Ovary (tissue), 9 donors: ENCODE data around the gene PRPF19. TPM values are rescaled to one million over a fixed set of nuclear protein-coding genes. Genes with fewer than 3 reads are reported as not detected.
A peak's percentile ranks its signal among the peaks of the same experiment; 100 is the strongest.

Source experiments
- DNase-seq, 5 donors: peaks; one replicate each; pipeline ENCODE4 v3.0.0-alpha.2; 2019 to 2020
- H3K27ac ChIP-seq, 2 donors: fragments of 200-600 bp; one replicate each; pipeline versions ENCODE4 v1.5.1 to v1.8.0; 2019 to 2022
- H3K27me3 ChIP-seq: fragments of 200-600 bp; one replicate; pipeline ENCODE4 v1.8.0; 2022
- H3K36me3 ChIP-seq: fragments of 200-600 bp; sonication (generic); one replicate; pipeline ENCODE4 v1.5.1; 2019
- H3K4me1 ChIP-seq: one replicate; pipeline ENCODE4 v1.8.1; 2013; ENCODE audit warnings: mild to moderate bottlenecking, moderate library complexity; ENCODE audit not compliant: insufficient read depth
- H3K4me3 ChIP-seq: fragments of 200-600 bp; sonication (generic); one replicate; pipeline ENCODE4 v1.5.1; 2017
- H3K9me3 ChIP-seq, 2 donors: fragments of 200-600 bp in 1 of 2; sonication (generic) in 1 of 2; one replicate each; pipeline versions ENCODE4 v1.5.1 to v1.8.1; 2013 to 2019; ENCODE audit warnings: mild to moderate bottlenecking in 1 of 2, moderate library complexity in 1 of 2
- EP300 ChIP-seq: sonication (generic); formaldehyde crosslinking; IDR thresholded peaks from one replicate; pipeline ENCODE4 v1.6.1; 2017; ENCODE audit warnings: antibody characterized with exemption
- POLR2A ChIP-seq: fragments of 450-650 bp; IDR thresholded peaks from one replicate; pipeline ENCODE4 v1.6.1; 2017; ENCODE audit warnings: antibody characterized with exemption, mild to moderate bottlenecking, moderate library complexity
- WGBS, 3 donors: extraction: QIAGEN DNeasy Blood & Tissue Kit in 1 of 3; methylation state at CpG; one replicate each; pipeline versions ENCODE4 v1.1.5 to v1.1.7; 2013 to 2017; 5-methylcytosine and 5-hydroxymethylcytosine counted together
- intact Hi-C, 4 donors: fragments of 100-400 bp; cut with DNase I; formaldehyde crosslinking; loops; one replicate each; pipeline versions ENCODE4 v1.11.0 to v1.15.1; 2022 to 2023
- polyA plus RNA-seq, 2 donors: library from polyadenylated mRNA; stranded (reverse); fragments of 200-250 nt in 1 of 2; fragments of 350-450 nt in 1 of 2; fragmentation: Illumina TruSeq in 1 of 2; extraction: RNeasy Lipid Tissue Mini Kit (QIAGEN cat#74804) in 1 of 2; gene quantifications; one replicate each; pipeline ENCODE4 v1.2.3, GENCODE V29; 2013 to 2014
- total RNA-seq, 7 donors: library from RNA; depleted of rRNA in 2 of 7; stranded (reverse); fragments of >200 nt in 2 of 7; fragmentation: NEBNext Ultra II Directional in 3 of 7; extraction: Animal tissue kit (Norgen Biotek cat#: 25700) in 3 of 7; gene quantifications; one replicate each; pipeline versions ENCODE4 v1.1.0 to v1.2.4, GENCODE V29; 2016 to 2023
- TF ChIP-seq, protein P1 (sequence below), 3 donors: fragments of 450-650 bp in 2 of 3; fragments of 200-600 bp in 1 of 3; IDR thresholded peaks; one replicate each; pipeline versions ENCODE4 v1.5.1 to v1.8.0; 2016 to 2022; ENCODE audit warnings: antibody characterized with exemption in 3 of 3, mild to moderate bottlenecking in 1 of 3
- donor health status: DM: no; HTN: no; CAD: no; lungs with moderate emphysema.
- donor health status: DM: no; HTN: no; CAD: no.
- donor health status: Bipolar disorder and iron deficiency.
- donor health status: DM: yes; HTN: yes; CAD: no.
- donor health status: DM: no; HTN: no; CAD: no.
- donor health status: DM: yes; HTN: yes; CAD: no.

The PRPF19 gene
- total and polyA plus RNA-seq, 9 donors, result 44.1 to 109 (median 91.6) TPM

DNA sequence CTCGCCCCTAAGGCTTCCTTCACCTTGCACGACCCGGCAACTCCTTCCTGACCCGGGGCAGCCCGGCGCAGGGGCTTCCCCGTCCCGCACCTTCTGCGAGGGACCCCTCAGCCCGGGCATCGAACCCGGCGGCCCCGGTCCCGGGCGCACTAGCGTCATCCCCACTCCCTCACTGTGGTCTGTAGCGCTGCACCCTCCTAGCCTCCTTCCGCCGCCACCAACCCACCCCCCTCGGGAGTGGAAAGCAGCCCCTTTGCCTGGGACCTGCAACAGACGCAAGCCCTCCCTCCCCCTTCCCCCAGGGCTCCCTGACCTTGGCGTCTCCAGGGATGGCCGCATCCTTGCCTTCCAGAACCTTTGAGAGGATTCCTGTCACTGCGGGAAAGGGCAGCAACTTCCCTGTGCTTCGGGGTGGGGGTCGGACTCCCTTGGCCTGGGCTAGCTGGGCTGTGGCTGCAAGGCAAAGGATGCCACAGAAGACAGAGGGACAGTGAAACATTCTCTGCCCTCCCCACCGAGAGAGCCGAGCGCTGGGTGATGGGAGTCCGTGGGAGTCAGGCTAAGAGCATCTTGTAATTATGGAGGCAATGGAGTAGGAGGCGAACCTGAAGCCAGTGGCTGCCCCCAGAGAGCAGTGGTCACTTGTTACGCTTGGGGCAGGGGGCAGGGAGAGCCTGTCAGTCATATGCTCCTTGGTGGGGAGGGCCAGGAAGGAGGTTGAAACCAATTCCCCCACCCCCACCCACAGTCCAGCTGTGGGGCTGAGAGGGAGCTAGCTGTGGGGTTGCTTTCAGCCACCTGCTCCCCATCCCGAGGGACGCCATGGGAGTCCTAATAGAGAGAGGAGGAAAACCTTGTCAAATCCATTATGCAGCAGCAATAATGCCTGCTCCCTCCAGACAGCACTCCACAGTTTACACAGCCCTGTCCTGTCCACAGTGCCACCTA is 18.8 kb upstream of the PRPF19 start:
- Histone ChIP-seq H3K9me3 (no peaks in the 10 kb centered on the region), H3K27ac (peak overlapping the region in 1 of 2 donors; percentile 18), H3K4me1 (peaks cover 8% of the 10 kb centered on the region), H3K36me3 (no peaks in the 10 kb centered on the region), H3K27me3 (no peaks in the 10 kb centered on the region), H3K4me3 (peak overlapping the region; percentile 48)
- 4 to 6% (median 5%) methylated on average over 35 of the region's 35 CpGs for WGBS, 3 donors
- peak in 1 of 5 donors; percentile 49 for DNase-seq
- intact Hi-C loops, result no loop called here
- TF ChIP-seq EP300 (no peak), POLR2A (no peak)
- TF ChIP-seq, protein P1, sequence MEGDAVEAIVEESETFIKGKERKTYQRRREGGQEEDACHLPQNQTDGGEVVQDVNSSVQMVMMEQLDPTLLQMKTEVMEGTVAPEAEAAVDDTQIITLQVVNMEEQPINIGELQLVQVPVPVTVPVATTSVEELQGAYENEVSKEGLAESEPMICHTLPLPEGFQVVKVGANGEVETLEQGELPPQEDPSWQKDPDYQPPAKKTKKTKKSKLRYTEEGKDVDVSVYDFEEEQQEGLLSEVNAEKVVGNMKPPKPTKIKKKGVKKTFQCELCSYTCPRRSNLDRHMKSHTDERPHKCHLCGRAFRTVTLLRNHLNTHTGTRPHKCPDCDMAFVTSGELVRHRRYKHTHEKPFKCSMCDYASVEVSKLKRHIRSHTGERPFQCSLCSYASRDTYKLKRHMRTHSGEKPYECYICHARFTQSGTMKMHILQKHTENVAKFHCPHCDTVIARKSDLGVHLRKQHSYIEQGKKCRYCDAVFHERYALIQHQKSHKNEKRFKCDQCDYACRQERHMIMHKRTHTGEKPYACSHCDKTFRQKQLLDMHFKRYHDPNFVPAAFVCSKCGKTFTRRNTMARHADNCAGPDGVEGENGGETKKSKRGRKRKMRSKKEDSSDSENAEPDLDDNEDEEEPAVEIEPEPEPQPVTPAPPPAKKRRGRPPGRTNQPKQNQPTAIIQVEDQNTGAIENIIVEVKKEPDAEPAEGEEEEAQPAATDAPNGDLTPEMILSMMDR (IDR thresholded peaks at IDR 0.05), result no peak

DNA sequence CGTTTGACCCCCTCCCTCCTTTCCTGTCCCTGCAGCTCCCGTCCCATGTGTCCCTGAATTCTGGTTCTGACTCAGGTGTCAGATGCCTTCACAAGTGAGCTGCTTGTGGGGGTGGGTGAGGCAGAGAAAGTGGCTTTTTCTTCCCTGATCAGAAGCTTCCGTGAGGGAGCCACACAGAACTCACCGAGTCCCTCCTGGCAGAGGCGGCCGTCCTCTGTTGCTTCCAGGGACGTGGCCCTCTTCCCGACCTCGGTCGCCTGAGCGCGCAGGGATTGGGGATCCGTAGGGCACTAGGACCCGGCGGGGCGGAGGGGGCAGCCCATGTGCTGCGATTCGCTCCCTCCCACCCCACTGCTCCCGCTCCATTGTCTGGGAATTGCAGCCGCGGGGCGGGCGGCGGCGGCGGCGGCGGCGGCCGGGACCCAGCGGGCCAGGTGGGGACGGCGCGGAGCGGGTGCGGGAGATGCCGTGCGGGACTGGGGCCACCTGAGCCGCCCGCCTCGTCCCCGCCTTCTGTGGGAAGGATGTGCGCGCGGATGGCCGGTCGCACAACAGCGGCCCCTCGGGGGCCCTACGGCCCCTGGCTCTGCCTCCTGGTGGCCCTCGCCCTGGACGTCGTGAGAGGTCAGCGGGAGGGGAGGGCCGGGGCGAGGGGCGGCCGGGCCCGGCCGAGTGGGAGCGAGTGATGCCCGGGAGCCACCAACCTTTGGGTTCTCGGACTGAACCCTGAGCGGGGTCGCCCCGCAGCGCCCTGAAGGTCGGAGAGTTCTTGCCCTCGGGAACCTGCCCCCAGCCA is 17.9 kb upstream of the PRPF19 start, which contains the start of gene TMEM132A:
Gene TMEM132A, plus strand, starts transcription at position 351 of the 796 bp plus-strand sequence. Its CDS starts 174 bp downstream, at position 525.
- intact Hi-C loops, result no loop called here
- Histone ChIP-seq H3K4me3 (peak within 1 kb of the TSS; percentile 48), H3K4me1 (peaks cover 8% of the 10 kb centered on the region), H3K27me3 (no peaks in the 10 kb centered on the region), H3K9me3 (no peaks in the 10 kb centered on the region), H3K36me3 (no peaks in the 10 kb centered on the region), H3K27ac (peak within 1 kb of the TSS in 1 of 2 donors; percentile 18)
- no peak for TF ChIP-seq POLR2A
- TF ChIP-seq EP300, result no peak
- TF ChIP-seq, protein P1 (IDR thresholded peaks at IDR 0.05), result no peak
- 0 to 1% (median 1%) methylated on average over 50 to 69 of the region's 69 CpGs for WGBS, 3 donors
- peak; percentile 68 to 78 (median 75) for DNase-seq

DNA sequence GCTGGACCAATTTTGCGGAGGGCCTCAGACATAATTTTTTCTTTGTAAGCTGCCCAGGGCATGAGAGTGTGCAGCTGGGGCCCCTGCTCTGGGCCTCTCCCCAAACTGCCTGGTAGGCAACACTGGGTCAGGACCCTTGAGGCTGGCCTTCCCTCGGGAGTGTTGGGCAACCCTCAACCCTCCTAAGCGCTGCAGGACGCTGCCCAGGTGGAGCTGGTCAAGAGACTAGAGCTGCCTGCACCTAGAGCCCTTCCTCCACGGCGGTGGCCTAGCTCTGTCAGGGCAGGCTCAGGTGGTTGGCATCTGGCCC is 17.4 kb upstream of the PRPF19 start:
- intact Hi-C loops, result no loop called here
- WGBS, 3 donors, result 44 to 56% (median 50%) methylated on average over 6 of the region's 6 CpGs

DNA sequence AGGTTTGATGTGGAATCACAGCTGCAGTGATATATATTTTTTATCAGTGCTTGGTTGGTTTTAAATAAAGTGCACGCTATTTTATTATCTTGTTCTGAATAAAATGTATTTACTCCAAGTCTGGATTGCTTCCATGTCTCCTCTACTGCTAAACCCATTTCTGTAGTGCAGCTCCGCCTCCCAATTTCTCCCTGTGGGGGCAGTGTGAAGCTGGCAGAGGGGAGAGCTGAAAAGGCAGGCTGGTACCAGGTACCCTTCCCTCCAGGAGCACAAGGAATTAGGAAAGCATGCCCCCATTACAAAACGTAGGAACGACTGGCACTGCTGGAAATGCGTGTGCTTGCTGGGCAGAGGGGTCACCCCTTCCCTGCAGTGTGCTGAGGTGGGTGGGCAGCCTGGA is 16.9 kb upstream of the PRPF19 start:
- Histone ChIP-seq H3K27me3 (no peaks in the 10 kb centered on the region), H3K4me1 (peaks cover 8% of the 10 kb centered on the region), H3K36me3 (no peaks in the 10 kb centered on the region), H3K4me3 (no peak overlapping the region), H3K27ac (no peak overlapping the region), H3K9me3 (no peaks in the 10 kb centered on the region)
- WGBS, 3 donors, result 56 to 67% (median 61%) methylated on average over 5 of the region's 5 CpGs
- TF ChIP-seq, protein P1 (IDR thresholded peaks at IDR 0.05), result no peak
- TF ChIP-seq EP300 (no peak), POLR2A (no peak)
- no peak for DNase-seq
- intact Hi-C loops, result no loop called here

More for the DNA sequence above, 17.4 kb upstream of the PRPF19 start:
- TF ChIP-seq, protein P1 (IDR thresholded peaks at IDR 0.05), result no peak
- no peak for TF ChIP-seq EP300
- no peak overlapping the region for H3K27ac ChIP-seq
- H3K36me3 ChIP-seq, result no peaks in the 10 kb centered on the region
- DNase-seq, result no peak
- no peak overlapping the region for H3K4me3 ChIP-seq
- no peaks in the 10 kb centered on the region for H3K27me3 ChIP-seq
- no peaks in the 10 kb centered on the region for H3K9me3 ChIP-seq
- H3K4me1 ChIP-seq, result peaks cover 8% of the 10 kb centered on the region
